ENCODE data around the gene DNAJA3.

GRCh38 chr16:4460936-4461249, 35.2 kb downstream of the DNAJA3 start:
- TF ChIP-seq FOXA1 (IDR thresholded peaks at IDR 0.05) (no peak), FOXM1 (IDR thresholded peaks at IDR 0.05; ENCODE audit: borderline replicate concordance) (no peak), SUZ12 (IDR thresholded peaks at IDR 0.05) (no peak), SP1 (IDR thresholded peaks at IDR 0.05) (no peak), CTBP1 (IDR thresholded peaks at IDR 0.05; ENCODE audit: borderline replicate concordance) (no peak), ZNF384 (IDR thresholded peaks at IDR 0.05) (no peak), HDGF (IDR thresholded peaks at IDR 0.05; ENCODE audit: borderline replicate concordance) (no peak), PKNOX1 (IDR thresholded peaks at IDR 0.05) (no peak), NFRKB (IDR thresholded peaks at IDR 0.05) (no peak), BHLHE40 (IDR thresholded peaks at IDR 0.05; ENCODE audit: borderline replicate concordance) (no peak), L3MBTL2 (conservative IDR thresholded peaks at IDR 0.05) (no peak), TARDBP (IDR thresholded peaks at IDR 0.05) (no peak)
